ENCODE data around the gene DMD. TPM values are rescaled to one million over a fixed set of nuclear protein-coding genes. Genes with fewer than 3 reads are reported as not detected.

The DMD gene
- total and polyA plus RNA-seq, 2 of the 8 experiments (the other 6 are each of a cell fraction or from before 2014, with no cell fraction given) = 4.8 to 7.4 TPM

- H3K4ac ChIP-seq (replicated peaks; ENCODE audit: insufficient read length, low read depth, low read length) = no peak overlapping the region
- H3K14ac ChIP-seq (ENCODE audit: insufficient read length) = no peak overlapping the region
- H4K8ac ChIP-seq (ENCODE audit: extremely low read depth, insufficient read depth, low read length) = no peak overlapping the region
- POLR2A ChIA-PET (ENCODE audit: partially characterized antibody) = no interaction called here
- H4K20me1 ChIP-seq (replicated peaks in 1 of 2; ENCODE audit: control insufficient read depth in 1 of 2, insufficient read depth in 2 of 2, low read length in 2 of 2) = no peaks in the 10 kb centered on the region
- no peak overlapping the region for H2BK15ac ChIP-seq (ENCODE audit: low read length)
- no peak overlapping the region for H3K23ac ChIP-seq (ENCODE audit: insufficient read length)
- H2BK12ac ChIP-seq (ENCODE audit: low read depth, low read length) = no peak overlapping the region
- H3K4me2 ChIP-seq (ENCODE audit: insufficient read depth in 1 of 2, low read depth in 2 of 2, low read length in 2 of 2) = no peak overlapping the region
- H3K56ac ChIP-seq (replicated peaks; ENCODE audit: insufficient read length, low read depth, low read length) = no peak overlapping the region
- H2BK20ac ChIP-seq (ENCODE audit: low read length) = no peak overlapping the region
- no peaks in the 10 kb centered on the region for H3K79me1 ChIP-seq (ENCODE audit: low read depth, low read length)
- no peak overlapping the region for H2BK120ac ChIP-seq (replicated peaks; ENCODE audit: low read depth, low read length)
- CTCF ChIA-PET (ENCODE audit: partially characterized antibody) = interaction anchor here (1.4 kb wide), 1 partner anchor 20 kb away, joined by 4 read pairs; no protein-coding TSS in a partner anchor
- H3K79me2 ChIP-seq (ENCODE audit: control insufficient read depth in 1 of 2, insufficient read depth in 2 of 2, low read length in 2 of 2) = no peaks in the 10 kb centered on the region
- H3K18ac ChIP-seq (ENCODE audit: extremely low read depth, low read length) = no peak overlapping the region
- no peak for DNase-seq (ENCODE audit: low read depth in 1 of 2, low spot score in 2 of 2)
- 92% methylated on average over 6 of the region's 6 CpGs; no CpG with 5 or more reads in 1 of the 2 experiments for WGBS, 2 experiments (ENCODE audit: extremely low coverage in 1 of 2, insufficient coverage in 1 of 2, insufficient read length in 1 of 2, insufficient replicate concordance in 2 of 2, low coverage in 1 of 2, low lambda C conversion rate in 2 of 2, missing lambda C conversion rate in 1 of 2)
- peaks cover 0 to 16% (median 3%) of the 10 kb centered on the region in 4 experiments; a peak in 4 of 7 replicates for H3K4me1 ChIP-seq (replicated peaks in 1 of 4; ENCODE audit: control insufficient read depth in 3 of 4, insufficient read depth in 4 of 4, low read length in 3 of 4)
- H3K4me3 ChIP-seq (ENCODE audit: extremely low read depth in 1 of 4, insufficient read depth in 2 of 4, low read depth in 3 of 4, low read length in 4 of 4) = no peak overlapping the region
- H3K9ac ChIP-seq (replicated peaks in 1 of 4; ENCODE audit: extremely low read depth in 1 of 4, low read depth in 3 of 4, low read length in 3 of 4) = no peak overlapping the region
- H2AK5ac ChIP-seq (ENCODE audit: low read depth, low read length) = no peak overlapping the region
- H2BK5ac ChIP-seq (ENCODE audit: low read depth, low read length) = no peak overlapping the region
- no peaks in the 10 kb centered on the region for H3K9me3 ChIP-seq (ENCODE audit: insufficient read depth in 2 of 2, low read depth in 1 of 2, low read length in 1 of 2)
- H2AFZ ChIP-seq (ENCODE audit: low read length) = no peak overlapping the region
- FAIRE-seq = no peak
- TF ChIP-seq CTBP2 (IDR thresholded peaks at IDR 0.05; ENCODE audit: borderline replicate concordance, insufficient read depth, insufficient read length, low read length) (no peak), RBBP5 (IDR thresholded peaks at IDR 0.05; ENCODE audit: borderline replicate concordance, low read depth, low read length) (no peak), KDM5A (IDR thresholded peaks at IDR 0.05; ENCODE audit: low read length) (no peak), TAF7 (optimal IDR thresholded peaks at IDR 0.05; ENCODE audit: borderline replicate concordance, low read depth, low read length) (no peak), EZH2 (IDR thresholded peaks at IDR 0.05; ENCODE audit: low read depth, low read length, severe bottlenecking) (no peak), SIX5 (IDR thresholded peaks at IDR 0.05; ENCODE audit: low read depth, low read length) (no peak), ASH2L (IDR thresholded peaks at IDR 0.05; ENCODE audit: low read length) (no peak), RFX5 (IDR thresholded peaks at IDR 0.05; ENCODE audit: borderline replicate concordance, low read depth, low read length) (no peak), KDM4A (IDR thresholded peaks at IDR 0.05; ENCODE audit: low read depth, low read length, severe bottlenecking) (no peak)
- H3K36me3 ChIP-seq (ENCODE audit: control insufficient read depth in 2 of 4, insufficient read depth in 4 of 4, low read length in 3 of 4) = no peaks in the 10 kb centered on the region
- H3K23me2 ChIP-seq (ENCODE audit: low read depth, low read length) = no peaks in the 10 kb centered on the region
- no peaks in the 10 kb centered on the region for H3K27me3 ChIP-seq (replicated peaks in 1 of 4; ENCODE audit: control insufficient read depth in 3 of 4, extremely low read depth in 1 of 4, insufficient read depth in 3 of 4, low read length in 3 of 4)
- H4K91ac ChIP-seq (replicated peaks; ENCODE audit: insufficient read length, low read length) = no peak overlapping the region
- no peak overlapping the region for H3K27ac ChIP-seq (ENCODE audit: low read depth, low read length)
- H4K5ac ChIP-seq (ENCODE audit: insufficient read length, low read depth, low read length) = no peak overlapping the region
Measured at GRCh38 chrX:31236231-31236630, 1975.1 kb downstream of the DMD start.

Measured in H1 (cell line).